GM12892 (cell line): Measurements from ENCODE around the gene CDK12.

Experiments
- POLR2A ChIP-seq: IDR thresholded peaks from 2 replicates; pipeline ENCODE4 v1.6.1; 2011; ENCODE audit warnings: low read depth, low read length, control low read depth
- POLR2AphosphoS5 ChIP-seq: IDR thresholded peaks from 2 replicates; pipeline ENCODE4 v1.6.1; 2011; ENCODE audit warnings: low read depth, low read length, control low read depth

- TF ChIP-seq POLR2AphosphoS5 (no peak), POLR2A (no peak)
Observed at GRCh38 chr17:39582658-39583057, 121.4 kb downstream of the CDK12 start.
